ENCODE results near the gene SMPD3.

DNA sequence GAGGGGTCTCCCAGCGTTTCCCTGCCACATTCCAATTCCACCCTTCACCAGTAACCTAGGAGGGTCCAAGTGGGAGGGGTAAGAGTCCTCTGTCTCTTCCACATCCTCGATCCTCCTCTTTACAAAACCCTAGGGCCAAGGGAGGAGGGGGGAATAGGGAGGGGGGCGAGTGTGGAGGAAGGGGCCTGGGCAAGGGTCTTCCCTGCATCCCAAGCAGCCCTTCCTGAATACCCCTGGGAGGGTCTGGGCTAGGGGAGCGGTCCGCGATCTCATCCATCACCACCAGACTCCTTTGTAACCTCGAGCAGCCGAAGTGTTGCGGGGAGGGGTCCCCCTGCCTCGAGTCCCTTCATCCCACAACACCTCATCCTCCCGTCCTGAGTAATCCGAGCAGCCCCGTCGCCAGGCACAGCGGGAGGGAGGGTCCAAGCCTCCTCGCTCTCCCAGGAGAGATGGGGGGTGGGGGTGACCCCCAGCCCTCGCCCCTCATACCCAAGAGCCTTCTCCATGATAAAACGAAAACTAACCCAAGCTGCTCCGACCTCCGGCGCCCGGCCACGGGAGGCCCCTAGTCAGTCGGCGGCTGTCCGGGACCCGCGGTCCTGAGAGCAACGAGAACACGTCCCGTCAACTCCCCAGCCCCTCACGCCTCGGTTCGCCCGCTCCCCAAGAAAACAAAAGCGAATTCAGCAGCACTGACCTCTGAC lies 502 bp downstream of the SMPD3 start:
- TF ChIP-seq, protein P1, sequence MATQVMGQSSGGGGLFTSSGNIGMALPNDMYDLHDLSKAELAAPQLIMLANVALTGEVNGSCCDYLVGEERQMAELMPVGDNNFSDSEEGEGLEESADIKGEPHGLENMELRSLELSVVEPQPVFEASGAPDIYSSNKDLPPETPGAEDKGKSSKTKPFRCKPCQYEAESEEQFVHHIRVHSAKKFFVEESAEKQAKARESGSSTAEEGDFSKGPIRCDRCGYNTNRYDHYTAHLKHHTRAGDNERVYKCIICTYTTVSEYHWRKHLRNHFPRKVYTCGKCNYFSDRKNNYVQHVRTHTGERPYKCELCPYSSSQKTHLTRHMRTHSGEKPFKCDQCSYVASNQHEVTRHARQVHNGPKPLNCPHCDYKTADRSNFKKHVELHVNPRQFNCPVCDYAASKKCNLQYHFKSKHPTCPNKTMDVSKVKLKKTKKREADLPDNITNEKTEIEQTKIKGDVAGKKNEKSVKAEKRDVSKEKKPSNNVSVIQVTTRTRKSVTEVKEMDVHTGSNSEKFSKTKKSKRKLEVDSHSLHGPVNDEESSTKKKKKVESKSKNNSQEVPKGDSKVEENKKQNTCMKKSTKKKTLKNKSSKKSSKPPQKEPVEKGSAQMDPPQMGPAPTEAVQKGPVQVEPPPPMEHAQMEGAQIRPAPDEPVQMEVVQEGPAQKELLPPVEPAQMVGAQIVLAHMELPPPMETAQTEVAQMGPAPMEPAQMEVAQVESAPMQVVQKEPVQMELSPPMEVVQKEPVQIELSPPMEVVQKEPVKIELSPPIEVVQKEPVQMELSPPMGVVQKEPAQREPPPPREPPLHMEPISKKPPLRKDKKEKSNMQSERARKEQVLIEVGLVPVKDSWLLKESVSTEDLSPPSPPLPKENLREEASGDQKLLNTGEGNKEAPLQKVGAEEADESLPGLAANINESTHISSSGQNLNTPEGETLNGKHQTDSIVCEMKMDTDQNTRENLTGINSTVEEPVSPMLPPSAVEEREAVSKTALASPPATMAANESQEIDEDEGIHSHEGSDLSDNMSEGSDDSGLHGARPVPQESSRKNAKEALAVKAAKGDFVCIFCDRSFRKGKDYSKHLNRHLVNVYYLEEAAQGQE (IDR thresholded peaks at IDR 0.05; ENCODE audit: low read depth): no peak
- TF ChIP-seq ZFX (IDR thresholded peaks at IDR 0.05) (no peak), SIN3A (IDR thresholded peaks at IDR 0.05; ENCODE audit: low read depth) (no peak), EZH2 (IDR thresholded peaks at IDR 0.05) (no peak), POLR2A (IDR thresholded peaks at IDR 0.05; ENCODE audit: borderline replicate concordance, extremely low read depth, insufficient read depth, insufficient read length) (no peak)
- TF ChIP-seq, protein P2, sequence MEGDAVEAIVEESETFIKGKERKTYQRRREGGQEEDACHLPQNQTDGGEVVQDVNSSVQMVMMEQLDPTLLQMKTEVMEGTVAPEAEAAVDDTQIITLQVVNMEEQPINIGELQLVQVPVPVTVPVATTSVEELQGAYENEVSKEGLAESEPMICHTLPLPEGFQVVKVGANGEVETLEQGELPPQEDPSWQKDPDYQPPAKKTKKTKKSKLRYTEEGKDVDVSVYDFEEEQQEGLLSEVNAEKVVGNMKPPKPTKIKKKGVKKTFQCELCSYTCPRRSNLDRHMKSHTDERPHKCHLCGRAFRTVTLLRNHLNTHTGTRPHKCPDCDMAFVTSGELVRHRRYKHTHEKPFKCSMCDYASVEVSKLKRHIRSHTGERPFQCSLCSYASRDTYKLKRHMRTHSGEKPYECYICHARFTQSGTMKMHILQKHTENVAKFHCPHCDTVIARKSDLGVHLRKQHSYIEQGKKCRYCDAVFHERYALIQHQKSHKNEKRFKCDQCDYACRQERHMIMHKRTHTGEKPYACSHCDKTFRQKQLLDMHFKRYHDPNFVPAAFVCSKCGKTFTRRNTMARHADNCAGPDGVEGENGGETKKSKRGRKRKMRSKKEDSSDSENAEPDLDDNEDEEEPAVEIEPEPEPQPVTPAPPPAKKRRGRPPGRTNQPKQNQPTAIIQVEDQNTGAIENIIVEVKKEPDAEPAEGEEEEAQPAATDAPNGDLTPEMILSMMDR (IDR thresholded peaks at IDR 0.05 in 2 of 3, conservative IDR thresholded peaks at IDR 0.05 in 1 of 3; ENCODE audit: borderline replicate concordance in 1 of 3, insufficient read depth in 1 of 3, low read depth in 2 of 3, low read length in 2 of 3): no peak

Measured in HCT116 (cell line).